ENCODE measurements around the gene NIN.

Gene NIN, protein sequence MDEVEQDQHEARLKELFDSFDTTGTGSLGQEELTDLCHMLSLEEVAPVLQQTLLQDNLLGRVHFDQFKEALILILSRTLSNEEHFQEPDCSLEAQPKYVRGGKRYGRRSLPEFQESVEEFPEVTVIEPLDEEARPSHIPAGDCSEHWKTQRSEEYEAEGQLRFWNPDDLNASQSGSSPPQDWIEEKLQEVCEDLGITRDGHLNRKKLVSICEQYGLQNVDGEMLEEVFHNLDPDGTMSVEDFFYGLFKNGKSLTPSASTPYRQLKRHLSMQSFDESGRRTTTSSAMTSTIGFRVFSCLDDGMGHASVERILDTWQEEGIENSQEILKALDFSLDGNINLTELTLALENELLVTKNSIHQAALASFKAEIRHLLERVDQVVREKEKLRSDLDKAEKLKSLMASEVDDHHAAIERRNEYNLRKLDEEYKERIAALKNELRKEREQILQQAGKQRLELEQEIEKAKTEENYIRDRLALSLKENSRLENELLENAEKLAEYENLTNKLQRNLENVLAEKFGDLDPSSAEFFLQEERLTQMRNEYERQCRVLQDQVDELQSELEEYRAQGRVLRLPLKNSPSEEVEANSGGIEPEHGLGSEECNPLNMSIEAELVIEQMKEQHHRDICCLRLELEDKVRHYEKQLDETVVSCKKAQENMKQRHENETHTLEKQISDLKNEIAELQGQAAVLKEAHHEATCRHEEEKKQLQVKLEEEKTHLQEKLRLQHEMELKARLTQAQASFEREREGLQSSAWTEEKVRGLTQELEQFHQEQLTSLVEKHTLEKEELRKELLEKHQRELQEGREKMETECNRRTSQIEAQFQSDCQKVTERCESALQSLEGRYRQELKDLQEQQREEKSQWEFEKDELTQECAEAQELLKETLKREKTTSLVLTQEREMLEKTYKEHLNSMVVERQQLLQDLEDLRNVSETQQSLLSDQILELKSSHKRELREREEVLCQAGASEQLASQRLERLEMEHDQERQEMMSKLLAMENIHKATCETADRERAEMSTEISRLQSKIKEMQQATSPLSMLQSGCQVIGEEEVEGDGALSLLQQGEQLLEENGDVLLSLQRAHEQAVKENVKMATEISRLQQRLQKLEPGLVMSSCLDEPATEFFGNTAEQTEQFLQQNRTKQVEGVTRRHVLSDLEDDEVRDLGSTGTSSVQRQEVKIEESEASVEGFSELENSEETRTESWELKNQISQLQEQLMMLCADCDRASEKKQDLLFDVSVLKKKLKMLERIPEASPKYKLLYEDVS (N-terminal part only)

DNA sequence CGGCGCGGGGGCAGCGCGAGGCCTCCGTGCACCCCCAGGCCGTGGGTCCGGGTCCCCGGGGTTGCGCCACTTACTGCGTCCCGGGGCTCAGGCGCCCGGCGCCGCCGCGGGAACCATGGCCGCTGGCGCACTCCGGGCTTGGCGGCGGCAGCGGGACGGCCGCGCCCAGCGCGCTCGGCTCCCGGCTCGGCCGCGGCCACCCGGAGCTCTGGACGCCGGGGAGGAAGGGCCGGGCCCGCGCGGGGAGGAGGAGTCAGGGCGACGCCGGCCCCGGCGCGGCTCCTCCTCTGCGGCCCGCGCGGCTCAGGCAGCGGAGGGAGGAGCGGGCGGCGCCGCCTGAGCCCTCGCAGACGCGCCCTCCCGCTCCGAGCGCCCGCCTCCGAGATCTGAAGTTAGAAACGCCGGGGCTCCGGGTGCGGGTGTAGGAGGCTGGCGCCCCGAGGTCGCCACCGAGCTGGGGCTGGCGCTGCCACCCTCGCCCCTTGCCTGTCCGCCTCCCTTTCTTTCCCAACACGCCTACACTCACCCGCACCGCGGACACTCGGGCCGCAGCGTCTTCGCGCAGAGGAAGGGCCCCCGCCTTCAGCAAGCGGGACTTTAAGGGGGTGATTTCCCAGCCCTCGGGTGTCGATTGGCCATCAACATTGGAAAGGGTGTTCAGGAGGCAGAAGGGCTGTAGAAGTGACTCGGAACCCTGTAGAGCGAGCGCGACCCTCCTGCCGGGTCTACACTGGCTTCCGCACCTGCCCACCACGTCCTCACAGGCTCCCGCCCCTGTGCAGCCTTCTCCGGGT is at the start of gene NIN:
NIN (minus strand) TSS at position 231 of the 794 bp plus-strand sequence. CDS start 9,106 bp downstream, outside the sequence.
- H3K4me3 ChIP-seq (ENCODE audit: low read depth, low read length): peak within 1 kb of the TSS; percentile 75
- TF ChIP-seq, protein P1, sequence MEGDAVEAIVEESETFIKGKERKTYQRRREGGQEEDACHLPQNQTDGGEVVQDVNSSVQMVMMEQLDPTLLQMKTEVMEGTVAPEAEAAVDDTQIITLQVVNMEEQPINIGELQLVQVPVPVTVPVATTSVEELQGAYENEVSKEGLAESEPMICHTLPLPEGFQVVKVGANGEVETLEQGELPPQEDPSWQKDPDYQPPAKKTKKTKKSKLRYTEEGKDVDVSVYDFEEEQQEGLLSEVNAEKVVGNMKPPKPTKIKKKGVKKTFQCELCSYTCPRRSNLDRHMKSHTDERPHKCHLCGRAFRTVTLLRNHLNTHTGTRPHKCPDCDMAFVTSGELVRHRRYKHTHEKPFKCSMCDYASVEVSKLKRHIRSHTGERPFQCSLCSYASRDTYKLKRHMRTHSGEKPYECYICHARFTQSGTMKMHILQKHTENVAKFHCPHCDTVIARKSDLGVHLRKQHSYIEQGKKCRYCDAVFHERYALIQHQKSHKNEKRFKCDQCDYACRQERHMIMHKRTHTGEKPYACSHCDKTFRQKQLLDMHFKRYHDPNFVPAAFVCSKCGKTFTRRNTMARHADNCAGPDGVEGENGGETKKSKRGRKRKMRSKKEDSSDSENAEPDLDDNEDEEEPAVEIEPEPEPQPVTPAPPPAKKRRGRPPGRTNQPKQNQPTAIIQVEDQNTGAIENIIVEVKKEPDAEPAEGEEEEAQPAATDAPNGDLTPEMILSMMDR (IDR thresholded peaks at IDR 0.05; ENCODE audit: insufficient read depth, low read depth, low read length, missing control alignments): no peak
- peak; percentile 90 for DNase-seq (ENCODE audit: low read depth)

DNA sequence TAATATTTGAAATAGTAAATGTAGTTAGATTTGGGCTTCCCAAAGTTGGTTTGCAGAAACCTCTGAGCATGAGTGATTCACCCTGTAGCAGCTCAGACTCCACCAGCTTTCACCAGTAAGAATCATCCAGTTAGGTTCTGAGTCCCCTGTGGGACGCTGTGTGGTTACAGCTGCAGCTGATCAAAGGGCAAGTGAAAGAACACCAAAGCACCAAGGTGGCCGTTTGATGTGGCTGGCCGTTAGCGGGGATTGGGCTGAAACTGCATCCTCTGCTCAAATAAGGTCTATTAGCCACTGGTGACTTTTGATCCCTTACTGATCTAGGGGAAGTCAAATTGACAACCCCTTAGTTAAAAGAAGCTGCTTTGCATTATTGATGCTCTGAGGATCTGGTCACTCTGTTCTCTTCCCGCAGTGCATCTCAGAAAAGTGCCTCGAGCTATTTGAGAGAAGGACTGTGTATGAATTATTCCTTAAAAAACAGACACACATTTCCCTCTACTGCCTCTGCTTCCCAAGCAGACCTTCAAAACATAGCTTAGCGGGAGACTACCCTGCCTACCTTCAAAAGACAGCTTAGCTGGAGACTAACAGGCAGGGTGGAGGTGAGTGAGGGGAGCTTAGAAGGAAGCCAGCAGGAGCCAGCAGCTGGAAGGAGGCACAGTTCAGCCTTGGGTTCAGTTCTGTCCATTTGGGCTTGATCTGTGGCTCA is 44.6 kb upstream of the NIN start:
- no peak overlapping the region for H3K4me3 ChIP-seq (ENCODE audit: low read depth, low read length)
- DNase-seq (ENCODE audit: low read depth): peak; percentile 96
- TF ChIP-seq, protein P1 (IDR thresholded peaks at IDR 0.05; ENCODE audit: insufficient read depth, low read depth, low read length, missing control alignments): no peak

DNA sequence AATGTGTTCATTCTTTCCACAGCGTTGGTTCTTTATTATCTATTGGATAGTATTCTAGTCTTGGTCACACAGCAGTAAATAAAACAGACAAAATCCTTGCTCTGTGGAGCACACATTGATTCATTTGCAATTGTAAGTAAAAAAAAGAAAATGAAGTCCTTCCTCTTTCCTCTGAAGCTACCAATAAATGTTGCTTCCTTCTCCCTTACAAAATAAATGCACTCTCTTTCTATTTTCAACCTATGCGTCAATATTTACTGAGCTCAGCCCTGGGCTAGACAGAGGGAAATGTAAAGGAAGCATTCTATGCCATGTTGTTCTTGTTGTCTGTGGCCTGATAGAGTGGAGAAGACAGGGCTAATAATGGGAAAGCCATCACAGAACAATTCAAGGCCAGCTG is 43.8 kb upstream of the NIN start:
- TF ChIP-seq, protein P1 (IDR thresholded peaks at IDR 0.05; ENCODE audit: insufficient read depth, low read depth, low read length, missing control alignments): no peak
- no peak for DNase-seq (ENCODE audit: low read depth)
- H3K4me3 ChIP-seq (ENCODE audit: low read depth, low read length): no peak overlapping the region

DNA sequence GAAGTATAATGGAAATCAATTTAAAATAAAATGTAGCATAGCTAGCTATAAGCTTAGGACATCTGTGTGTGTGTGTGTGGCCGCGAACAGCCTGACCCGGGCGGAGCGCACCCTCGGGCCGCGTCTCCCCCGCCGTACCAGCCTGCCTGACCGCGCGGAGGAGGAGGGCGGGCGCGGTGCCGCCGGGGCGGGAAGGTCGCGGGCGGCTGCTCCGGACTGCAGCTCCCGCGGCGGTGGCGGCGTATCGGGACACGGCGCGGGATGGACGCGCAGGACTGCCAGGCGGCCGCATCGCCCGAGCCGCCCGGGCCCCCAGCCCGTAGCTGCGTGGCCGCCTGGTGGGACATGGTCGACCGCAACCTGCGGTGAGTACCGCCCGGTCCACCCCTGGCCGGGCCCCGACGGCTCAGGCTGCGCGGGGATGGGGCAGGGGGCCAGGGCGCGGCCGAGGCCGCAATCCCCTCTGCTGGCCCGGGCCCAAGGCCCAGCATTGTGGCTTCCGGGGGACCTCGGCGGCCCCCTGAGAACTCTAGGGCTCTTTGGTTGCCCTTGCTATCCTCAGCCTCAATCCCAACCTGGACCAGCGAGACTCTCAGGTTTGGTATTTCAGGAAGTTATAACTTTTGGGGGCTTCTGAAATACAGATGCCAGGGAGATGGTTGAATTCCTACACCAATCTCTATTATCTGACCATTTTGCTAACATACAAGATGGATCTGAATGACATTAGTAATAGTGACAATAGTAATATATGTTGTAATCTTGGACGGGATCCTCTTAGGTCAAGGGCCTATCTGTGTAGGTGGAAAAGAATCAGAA is 41.2 kb upstream of the NIN start, which contains the start of gene ABHD12B:
ABHD12B (plus strand) TSS at position 140 of the 819 bp plus-strand sequence; CDS start at position 262, 122 bp downstream.
- DNase-seq (ENCODE audit: low read depth): no peak
- TF ChIP-seq, protein P1 (IDR thresholded peaks at IDR 0.05; ENCODE audit: insufficient read depth, low read depth, low read length, missing control alignments): no peak
- H3K4me3 ChIP-seq (ENCODE audit: low read depth, low read length): no peak within 1 kb of the TSS

DNA sequence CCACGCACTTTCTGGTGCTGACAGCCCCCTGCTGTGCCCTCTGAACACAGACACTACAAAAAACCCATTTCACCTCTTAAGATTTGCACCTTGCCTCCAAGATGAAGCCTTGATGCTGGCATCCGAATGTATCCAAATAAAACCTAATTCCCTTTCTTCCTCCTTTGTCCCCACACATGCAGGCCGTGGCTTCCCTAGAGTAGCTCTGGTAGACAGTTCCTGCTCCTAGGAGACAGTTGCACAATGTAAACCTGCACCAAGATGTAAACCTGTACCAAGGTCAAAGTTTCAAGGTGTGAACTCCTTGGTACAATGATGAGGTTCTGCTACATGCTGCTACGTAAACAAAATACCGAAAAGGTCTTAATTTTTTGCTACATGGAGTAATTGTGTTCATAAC is 40.3 kb upstream of the NIN start:
- no peak for DNase-seq (ENCODE audit: low read depth)
- TF ChIP-seq, protein P1 (IDR thresholded peaks at IDR 0.05; ENCODE audit: insufficient read depth, low read depth, low read length, missing control alignments): no peak
- no peak overlapping the region for H3K4me3 ChIP-seq (ENCODE audit: low read depth, low read length)
